GM12878 (cell line): ENCODE measurements around the gene ANKRD17. TPM values are rescaled to one million over a fixed set of nuclear protein-coding genes. Genes with fewer than 3 reads are reported as not detected.

Experiments used
- ATAC-seq: fragments of 200-7000 bp; cut with Tn5 transposase; 3 replicates; pipeline ENCODE4 v1.9.1; 2020; ENCODE audit warnings: mild to moderate bottlenecking, moderate library complexity
- BruUV-seq: library from RNA; stranded (reverse); fragments of 400-500 nt; replicated peaks from 2 replicates; lab custom pipeline; 2021; lab: Mats Ljungman, UMichigan
- CTCF ChIA-PET: fragments of 300-600 bp; sonication (Branson Sonifier 250); formaldehyde crosslinking; extraction: SDS; loops from one replicate; lab custom pipeline; 2021; ENCODE audit warnings: inconsistent platforms; lab: Yijun Ruan, JAX
- POLR2A ChIA-PET: fragments of 350-600 bp; formaldehyde crosslinking; extraction: SDS; loops from one replicate; lab custom pipeline; 2021; ENCODE audit warnings: inconsistent platforms; lab: Charles Lee
- RAD21 ChIA-PET: fragments of 300-600 bp; sonication (Branson Sonifier 250); formaldehyde crosslinking; loops from one replicate; lab custom pipeline; 2023; ENCODE audit warnings: antibody characterized with exemption; ENCODE audit not compliant: unreplicated experiment; lab: Charles Lee
- SMC1A ChIA-PET: fragments of 300-600 bp; sonication (Branson Sonifier 250); formaldehyde crosslinking; loops from one replicate; lab custom pipeline; 2023; ENCODE audit not compliant: unreplicated experiment, uncharacterized antibody; lab: Charles Lee
- DNase-seq: peaks from one replicate; pipeline ENCODE4 v3.0.0-alpha.2; 2011; ENCODE audit warnings: low read depth, low spot score
- FAIRE-seq: peaks from 3 replicates; lab custom pipeline; 2011; peaks lifted over from hg19 to GRCh38; lab: Jason Lieb, UNC
- H2AFZ ChIP-seq: 2 replicates; pipeline ENCODE4 v1.6.0; 2011; ENCODE audit warnings: low read depth, low read length, control low read depth; ENCODE audit not compliant: control insufficient read depth
- H3K27ac ChIP-seq: 2 replicates; pipeline ENCODE4 v1.5.1; 2011; ENCODE audit warnings: control low read depth; ENCODE audit not compliant: control insufficient read depth, insufficient read depth
- H3K27me3 ChIP-seq, 2 experiments: replicated peaks in 1 of 2; 2 replicates each; pipeline versions ENCODE4 v1.6.0 to v1.6.1; 2011; ENCODE audit warnings: low read length in 1 of 2; ENCODE audit not compliant: control insufficient read depth in 2 of 2, insufficient read depth in 2 of 2
- H3K36me3 ChIP-seq, 2 experiments: 2 replicates each; pipeline ENCODE4 v1.5.1; 2011; ENCODE audit warnings: low read length in 1 of 2; ENCODE audit not compliant: control insufficient read depth in 2 of 2, insufficient read depth in 2 of 2
- H3K4me1 ChIP-seq: 2 replicates; pipeline ENCODE4 v1.6.1; 2011; ENCODE audit warnings: mild to moderate bottlenecking, low read length, moderate library complexity, mixed read lengths; ENCODE audit not compliant: control insufficient read depth, insufficient read depth
- H3K4me2 ChIP-seq: 2 replicates; pipeline ENCODE4 v1.6.0; 2011; ENCODE audit warnings: control low read depth; ENCODE audit not compliant: control insufficient read depth, insufficient read depth
- H3K4me3 ChIP-seq: fragments of 200-600 bp; sonication (generic); 2 replicates; pipeline ENCODE4 v1.5.1; 2016
- H3K79me2 ChIP-seq: 2 replicates; pipeline ENCODE4 v1.6.0; 2011; ENCODE audit warnings: low read length; ENCODE audit not compliant: control insufficient read depth, insufficient read depth
- H3K9ac ChIP-seq: 2 replicates; pipeline ENCODE4 v1.8.0; 2011; ENCODE audit warnings: low read length, control low read depth, mixed read lengths; ENCODE audit not compliant: control insufficient read depth, insufficient read depth
- H3K9me3 ChIP-seq: replicated peaks from 3 replicates; pipeline ENCODE4 v1.5.1; 2011; ENCODE audit warnings: mild to moderate bottlenecking, low read length; ENCODE audit not compliant: control insufficient read depth, insufficient read depth
- H4K20me1 ChIP-seq: 2 replicates; pipeline ENCODE4 v1.6.0; 2011; ENCODE audit not compliant: control insufficient read depth, insufficient read depth
- BCL3 ChIP-seq: IDR thresholded peaks from 2 replicates; pipeline ENCODE4 v1.6.1; 2011; ENCODE audit warnings: borderline replicate concordance, low read depth, mild to moderate bottlenecking, moderate library complexity, low read length; ENCODE audit not compliant: insufficient read depth, poor library complexity, severe bottlenecking
- CHD4 ChIP-seq: fragments of 200-600 bp; sonication (generic); IDR thresholded peaks from 2 replicates; pipeline ENCODE4 v1.6.1; 2016; ENCODE audit warnings: mild to moderate bottlenecking
- E2F4 ChIP-seq: IDR thresholded peaks from 2 replicates; pipeline ENCODE4 v1.6.1; 2012; ENCODE audit warnings: low read depth, low read length, improper control_type of control experiment
- IRF5 ChIP-seq: fragments of 450-650 bp; IDR thresholded peaks from 2 replicates; pipeline ENCODE4 v1.6.1; 2017; ENCODE audit warnings: borderline replicate concordance
- JUND ChIP-seq: IDR thresholded peaks from 2 replicates; pipeline ENCODE4 v1.6.1; 2012; ENCODE audit warnings: low read depth, mild to moderate bottlenecking, low read length, improper control_type of control experiment, moderate library complexity
- NFXL1 ChIP-seq: fragments of 450-650 bp; IDR thresholded peaks from 2 replicates; pipeline ENCODE4 v1.6.1; 2017; ENCODE audit warnings: antibody characterized with exemption, mild to moderate bottlenecking, borderline replicate concordance
- PKNOX1 ChIP-seq: fragments of 450-650 bp; IDR thresholded peaks from 2 replicates; pipeline ENCODE4 v1.6.1; 2016; ENCODE audit warnings: mild to moderate bottlenecking
- RBBP5 ChIP-seq: fragments of 200-600 bp; sonication (generic); conservative IDR thresholded peaks from 2 replicates; pipeline ENCODE4 v1.6.1; 2016
- SMARCA5 ChIP-seq: fragments of 450-650 bp; IDR thresholded peaks from 2 replicates; pipeline ENCODE4 v1.6.1; 2017; ENCODE audit warnings: mild to moderate bottlenecking
- SPI1 ChIP-seq: IDR thresholded peaks from 2 replicates; pipeline ENCODE4 v1.6.1; 2011; ENCODE audit warnings: low read depth, mild to moderate bottlenecking, low read length, moderate library complexity, borderline replicate concordance; ENCODE audit not compliant: insufficient read depth
- ZNF217 ChIP-seq: fragments of 450-650 bp; IDR thresholded peaks from 2 replicates; pipeline ENCODE4 v1.6.1; 2017; ENCODE audit warnings: antibody characterized with exemption, mild to moderate bottlenecking
- ZSCAN29 ChIP-seq: fragments of 450-650 bp; IDR thresholded peaks from 2 replicates; pipeline ENCODE4 v1.6.1; 2017; ENCODE audit warnings: mild to moderate bottlenecking, moderate library complexity
- WGBS: methylation state at CpG from one replicate; pipeline ENCODE4 v1.1.6; 2016; ENCODE audit warnings: low lambda C conversion rate; ENCODE audit not compliant: insufficient replicate concordance, insufficient coverage; ENCODE audit errors: missing lambda C conversion rate; 5-methylcytosine and 5-hydroxymethylcytosine counted together
- in situ Hi-C: fragments of 300-500 bp; cut with MboI; formaldehyde crosslinking; loops from 9 replicates; pipeline ENCODE4 v1.14.3; 2018; ENCODE audit warnings: mixed read lengths
- intact Hi-C: fragments of 100-400 bp; cut with micrococcal nuclease; formaldehyde crosslinking; loops from one replicate; pipeline ENCODE4 v1.14.2; 2022; ENCODE audit not compliant: unreplicated experiment
- polyA plus RNA-seq, 11 experiments: library from polyadenylated mRNA; depleted of rRNA in 4 of 11; unstranded in 6 of 11; stranded (reverse) in 5 of 11; fragments of >200 nt; fragmentation: Nextera tagmentation in 4 of 11; fragmentation: Illumina TruSeq in 1 of 11; extraction: Ambion mirVana in 4 of 11; extraction: Trizol in 1 of 11; gene quantifications; 1 replicate in 1 of 11; 2 replicates in 10 of 11; pipeline versions ENCODE4 v1.2.1 to v1.2.3, GENCODE V29; 2011 to 2016; ENCODE audit warnings: inconsistent platforms in 2 of 11, missing spikeins in 2 of 11, low read depth in 1 of 11
- total RNA-seq, 4 experiments: library from RNA; depleted of rRNA in 3 of 4; stranded (reverse); fragments of >200 nt in 3 of 4; fragmentation: Illumina TruSeq in 1 of 4; extraction: Trizol in 1 of 4; gene quantifications; 2 replicates each; pipeline versions ENCODE4 v1.2.1 to v1.2.3, GENCODE V29; 2013 to 2021

ANKRD17 gene
- total and polyA plus RNA-seq, 10 of the 15 experiments (the other 5 are each of a cell fraction or from before 2014, with no cell fraction given), result 11.7 to 46.5 (median 32.6) TPM

GRCh38 chr4:73245955-73246354, 12.6 kb downstream of the ANKRD17 start:
- BruUV-seq, result no TSS peak
- Histone ChIP-seq H2AFZ (no peak overlapping the region), H3K36me3 (peaks cover 0 to 13% of the 10 kb centered on the region in 2 experiments; a peak in 1 of 4 replicates), H3K79me2 (peaks cover 95% of the 10 kb centered on the region), H3K27me3 (no peaks in the 10 kb centered on the region), H3K9me3 (peaks cover 3% of the 10 kb centered on the region; the same call in 2 of the 3 replicates), H3K4me3 (no peak overlapping the region), H4K20me1 (no peaks in the 10 kb centered on the region; the same call in 1 of the 2 replicates), H3K27ac (no peak overlapping the region), H3K4me1 (no peaks in the 10 kb centered on the region), H3K4me2 (no peak overlapping the region), H3K9ac (no peak overlapping the region)
- no peak for DNase-seq
- in situ Hi-C loops (no loop called here), intact Hi-C loops (no loop called here)
- TF ChIP-seq CHD4 (no peak), IRF5 (no peak), JUND (no peak), NFXL1 (no peak), ZNF217 (no peak), SMARCA5 (no peak), SPI1 (no peak), RBBP5 (no peak), BCL3 (no peak), PKNOX1 (no peak), ZSCAN29 (no peak), E2F4 (no peak)
- 46% methylated on average over 2 of the region's 2 CpGs for WGBS
- SMC1A ChIA-PET, result interaction anchor here (2.3 kb wide), 1 partner anchor 8 kb away, joined by 15 read pairs; no protein-coding TSS in a partner anchor
- ATAC-seq, result peak; percentile 25
- POLR2A ChIA-PET, result no interaction called here
- CTCF ChIA-PET, result interaction anchor here (1.3 to 5.3 kb wide), 3 partner anchors 10 to 34 kb away, joined by 3 to 41 read pairs (median 5); partner anchors contain the start of gene ANKRD17
- RAD21 ChIA-PET, result interaction anchor here (0.8 kb wide), 1 partner anchor 11 kb away, joined by 4 read pairs; no protein-coding TSS in a partner anchor
- no peak for FAIRE-seq
